Measurements from ENCODE around the gene PLPP3.

GRCh38 chr1:56566994-56567393 is 12.4 kb downstream of the PLPP3 start:
- TF ChIP-seq CTCF (IDR thresholded peaks at IDR 0.05) (no peak), POLR2A (IDR thresholded peaks at IDR 0.05) (no peak)

Measured in esophagus squamous epithelium (tissue), 4 donors.